GM12892 (cell line): Measurements from ENCODE around the gene ACTBL2.

Experiments used
- POLR2A ChIP-seq: IDR thresholded peaks from 2 replicates; pipeline ENCODE4 v1.6.1; 2011; ENCODE audit warnings: low read depth, low read length, control low read depth
- POLR2AphosphoS5 ChIP-seq: IDR thresholded peaks from 2 replicates; pipeline ENCODE4 v1.6.1; 2011; ENCODE audit warnings: low read depth, low read length, control low read depth
- TAF1 ChIP-seq: IDR thresholded peaks from 2 replicates; pipeline ENCODE4 v1.6.1; 2011; ENCODE audit warnings: low read depth, mild to moderate bottlenecking, control low read depth, low read length, borderline replicate concordance

- no peak for TF ChIP-seq POLR2AphosphoS5
- TF ChIP-seq POLR2A: no peak
- no peak for TF ChIP-seq TAF1
These were observed 6.0 kb downstream of the ACTBL2 start for GRCh38 chr5:57476601-57477056.
